Heart right ventricle (tissue), 16 donors: ENCODE data around the gene ETV1. TPM values are rescaled to one million over a fixed set of nuclear protein-coding genes. Genes with fewer than 3 reads are reported as not detected.

Experiments used
- ATAC-seq, 8 donors: fragments of 200-7000 bp; cut with Tn5 transposase; one replicate each; pipeline ENCODE4 v1.9.1; 2020; ENCODE audit warnings: mild to moderate bottlenecking in 8 of 8, moderate library complexity in 8 of 8, moderate number of reproducible peaks in 1 of 8
- DNase-seq, 2 donors: peaks; one replicate each; pipeline ENCODE4 v3.0.0-alpha.2; 2020
- H3K27ac ChIP-seq, 10 donors: fragments of 200-600 bp; sonication (generic) in 2 of 10; one replicate each; pipeline versions ENCODE4 v1.5.0 to v1.8.0; 2020 to 2022; ENCODE audit warnings: mild to moderate bottlenecking in 3 of 10
- H3K27me3 ChIP-seq, 7 donors: fragments of 200-600 bp; one replicate each; pipeline ENCODE4 v1.8.0; 2021 to 2022; ENCODE audit warnings: mild to moderate bottlenecking in 2 of 7
- H3K36me3 ChIP-seq, 9 donors: fragments of 200-600 bp; sonication (generic) in 1 of 9; one replicate each; pipeline versions ENCODE4 v1.5.0 to v1.8.0; 2020 to 2022; ENCODE audit warnings: mild to moderate bottlenecking in 2 of 9
- H3K4me1 ChIP-seq, 9 donors: fragments of 200-600 bp; sonication (generic) in 1 of 9; one replicate each; pipeline versions ENCODE4 v1.5.0 to v1.8.0; 2020 to 2022; ENCODE audit warnings: mild to moderate bottlenecking in 4 of 9
- H3K4me3 ChIP-seq, 10 donors: fragments of 200-600 bp; sonication (generic) in 2 of 10; one replicate each; pipeline versions ENCODE4 v1.5.0 to v1.8.0; 2020 to 2022; ENCODE audit warnings: mild to moderate bottlenecking in 7 of 10, moderate library complexity in 2 of 10
- H3K9me3 ChIP-seq, 11 donors: fragments of 200-600 bp in 10 of 11; sonication (generic) in 2 of 11; one replicate each; pipeline versions ENCODE4 v1.5.0 to v1.8.0; 2013 to 2022; ENCODE audit warnings: mild to moderate bottlenecking in 2 of 11, control low read depth in 1 of 11, moderate library complexity in 1 of 11
- CTCF ChIP-seq, 9 donors: fragments of 200-600 bp; sonication (generic) in 2 of 9; IDR thresholded peaks; one replicate each; pipeline versions ENCODE4 v1.5.0 to v1.8.0; 2021 to 2022; ENCODE audit warnings: antibody characterized with exemption in 9 of 9, mild to moderate bottlenecking in 5 of 9, moderate library complexity in 1 of 9
- WGBS, 2 donors: extraction: QIAGEN DNeasy Blood & Tissue Kit; methylation state at CpG; one replicate each; pipeline ENCODE4 v1.1.7; 2013; ENCODE audit warnings: inconsistent platforms in 1 of 2; 5-methylcytosine and 5-hydroxymethylcytosine counted together
- intact Hi-C, 10 donors: fragments of 100-400 bp; cut with DNase I; formaldehyde crosslinking; loops; one replicate each; pipeline versions ENCODE4 v1.11.1 to v1.14.2; 2022
- polyA plus RNA-seq, 2 donors: library from polyadenylated mRNA; stranded (reverse); fragments of 200-250 nt; gene quantifications; one replicate each; pipeline ENCODE4 v1.2.3, GENCODE V29; 2013
- total RNA-seq, 10 donors: library from RNA; stranded (reverse); fragmentation: NEBNext Ultra II Directional in 3 of 10; extraction: Animal tissue kit (Norgen Biotek cat#: 25700) in 3 of 10; gene quantifications; one replicate each; pipeline versions ENCODE4 v1.2.1 to v1.2.4, GENCODE V29; 2021 to 2023
- donor health status: Arrhythmogenic right ventricular cardiomyopathy.
- donor health status: ischemic (EF 13 %, LVEDD 7.1; RV severe dilation, severe dysfunction).
- donor health status: healthy with polysubstance abuse.
- donor health status: DM: no; HTN: yes; CAD: no.
- donor health status: DM: no; HTN: no; CAD: no.
- donor health status: ischemic (EF 25% LVEDD 6.9; RV normal size, moderate dysfunction).
- donor health status: ischemic (EF 25% LVEDD 5.7; RV mildly dilated, moderate dysfunction).
- donor health status: healthy.
- donor health status: DM: yes; HTN: yes; CAD: no.
- donor health status: Ischemic cardiomyopathy.
- donor health status: ischemic (EF 35%, LVEDD 5.7; RV mildly dilated, moderate dysfunction).
- donor health status: nonischemic (EF 11% LVEDD 7.7; RV severe dilation, severe dysfunction).
- donor health status: DM: yes; HTN: yes; CAD: no.
- donor health status: PGD.
- donor health status: ischemic (EF 29% LVEDD 5.4; RV normal size, mild dysfunction).
- donor health status: nonischemic (EF 23%, LVEDD 6.1; RV moderate dilation, normal function).

The ETV1 gene
- total and polyA plus RNA-seq, 12 donors = 9.5 to 118 (median 55.1) TPM

DNA sequence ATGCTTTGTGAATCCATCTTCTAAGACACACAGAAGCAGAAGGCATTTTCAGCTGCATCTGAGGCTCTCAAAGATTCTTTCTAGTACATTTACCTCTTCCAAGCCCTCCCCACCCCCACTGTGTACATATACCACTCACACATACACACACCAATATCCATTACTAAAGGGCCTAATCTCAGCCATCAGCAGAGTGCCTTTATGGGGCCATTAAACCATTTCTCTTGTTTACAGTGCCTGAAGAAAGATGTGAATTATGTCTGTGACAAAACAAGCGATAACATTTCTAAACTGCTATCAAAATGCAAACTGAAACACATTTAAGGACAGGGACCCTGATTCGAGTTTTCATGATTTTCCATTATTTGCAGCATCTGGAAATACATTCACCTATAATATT, 40.0 kb downstream of the ETV1 start:
- WGBS, 2 donors = 89 to 91% methylated on average over 2 of the region's 2 CpGs
- H3K27ac ChIP-seq = no peak overlapping the region
- TF ChIP-seq CTCF (IDR thresholded peaks at IDR 0.05) = no peak
- DNase-seq (no peak), ATAC-seq (no peak)
- H3K9me3 ChIP-seq = no peaks in the 10 kb centered on the region
- H3K4me1 ChIP-seq = peaks cover 0 to 20% (median 0%) of the 10 kb centered on the region in 9 donors
- no peak overlapping the region for H3K4me3 ChIP-seq
- H3K36me3 ChIP-seq = peaks cover 0 to 7% (median 0%) of the 10 kb centered on the region in 9 donors
- intact Hi-C loops = no loop called here
- no peaks in the 10 kb centered on the region for H3K27me3 ChIP-seq

DNA sequence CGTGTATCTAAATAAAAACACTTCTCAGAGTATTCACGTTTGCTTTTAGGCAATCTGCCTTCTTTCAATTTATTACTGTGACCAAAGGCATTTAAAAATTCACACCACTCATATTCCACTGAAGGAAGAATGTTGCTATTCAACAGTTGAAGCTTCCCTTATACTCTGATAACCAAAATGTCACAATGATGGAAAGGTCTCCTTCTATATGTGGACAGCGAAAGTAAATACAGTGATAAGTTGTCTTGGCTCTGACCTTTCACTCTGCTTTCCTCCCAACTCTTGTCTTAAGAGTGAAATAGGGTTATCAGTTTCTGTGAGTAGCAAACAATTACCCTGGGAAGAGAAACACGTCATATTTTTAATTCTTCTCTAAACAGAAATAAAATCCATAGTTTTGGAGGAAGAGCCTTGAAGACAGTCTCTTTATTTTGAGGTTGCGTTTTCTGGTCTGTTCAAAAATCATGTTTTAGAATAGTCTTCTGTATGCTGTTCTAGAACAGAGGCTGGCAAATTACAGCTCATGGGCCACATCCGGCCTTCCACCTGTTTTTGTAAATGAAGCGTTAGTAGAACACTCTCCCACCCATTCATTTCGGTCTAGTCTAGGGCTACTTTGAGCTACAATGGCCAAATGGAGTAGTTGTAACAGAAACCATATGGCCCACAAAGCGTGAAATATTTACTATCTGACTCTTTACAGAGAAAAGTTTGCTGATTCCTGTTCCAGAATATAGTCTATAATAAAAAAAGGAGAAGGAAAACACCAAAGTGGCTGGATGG, 41.3 kb downstream of the ETV1 start:
- Histone ChIP-seq H3K4me3 (no peak overlapping the region), H3K9me3 (no peaks in the 10 kb centered on the region), H3K4me1 (peaks cover 0 to 11% (median 0%) of the 10 kb centered on the region in 9 donors), H3K27ac (no peak overlapping the region), H3K36me3 (peaks cover 0 to 7% (median 0%) of the 10 kb centered on the region in 9 donors), H3K27me3 (no peaks in the 10 kb centered on the region)
- no peak for ATAC-seq
- intact Hi-C loops = no loop called here
- no peak for DNase-seq
- no peak for TF ChIP-seq CTCF (IDR thresholded peaks at IDR 0.05)
- WGBS, 2 donors = 65 to 68% methylated on average over 9 of the region's 9 CpGs

DNA sequence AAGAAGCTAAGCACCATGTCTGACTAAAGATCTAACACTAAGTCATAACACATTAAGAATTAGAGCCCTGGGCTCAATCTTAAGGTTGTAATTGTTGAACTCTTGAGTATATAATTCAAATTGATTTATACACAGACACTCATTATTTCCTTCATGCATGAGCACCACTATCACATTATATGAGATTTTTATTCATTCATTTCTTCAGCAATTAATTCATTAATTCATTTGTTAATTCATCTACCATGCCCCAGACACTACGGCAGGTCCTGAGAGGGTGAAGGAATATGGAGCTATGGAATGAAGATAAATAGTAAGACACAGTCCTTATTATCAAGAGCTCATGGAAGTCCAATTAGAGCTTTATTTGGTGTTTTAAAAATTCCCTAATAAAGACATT, 41.9 kb downstream of the ETV1 start:
- intact Hi-C loops = no loop called here
- no peak for DNase-seq
- TF ChIP-seq CTCF (IDR thresholded peaks at IDR 0.05) = no peak
- WGBS, 2 donors = 98 to 100% methylated on average over 1 of the region's 1 CpG
- peaks cover 0 to 7% (median 0%) of the 10 kb centered on the region in 9 donors for H3K36me3 ChIP-seq
- ATAC-seq = no peak
- peaks cover 0 to 8% (median 0%) of the 10 kb centered on the region in 9 donors for H3K4me1 ChIP-seq
- no peak overlapping the region for H3K27ac ChIP-seq
- no peak overlapping the region for H3K4me3 ChIP-seq
- H3K9me3 ChIP-seq = no peaks in the 10 kb centered on the region
- no peaks in the 10 kb centered on the region for H3K27me3 ChIP-seq

DNA sequence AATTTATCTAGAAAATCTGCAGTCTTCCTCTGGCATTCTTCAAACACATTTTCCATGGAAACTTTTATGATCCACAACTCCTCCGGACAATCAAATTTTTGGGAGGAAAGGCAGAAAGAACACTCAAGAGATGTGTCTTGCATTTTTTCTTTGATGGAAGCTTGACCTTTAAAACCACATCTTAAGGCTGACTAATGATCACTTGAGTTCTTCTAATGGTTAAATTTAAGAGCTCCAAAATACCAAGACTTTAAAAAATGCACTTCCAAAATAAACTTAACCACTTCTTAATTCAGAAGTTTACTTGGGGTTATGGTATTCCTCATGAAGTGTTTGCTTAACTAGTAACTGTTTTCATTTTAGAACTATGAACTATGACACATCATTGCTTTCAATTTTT, 43.3 kb downstream of the ETV1 start:
- H3K4me3 ChIP-seq = no peak overlapping the region

More for the DNA sequence above, 43.3 kb downstream of the ETV1 start:
- no peaks in the 10 kb centered on the region for H3K9me3 ChIP-seq
- WGBS, 2 donors = 77 to 83% methylated on average over 1 of the region's 1 CpG
- H3K27me3 ChIP-seq = no peaks in the 10 kb centered on the region
- ATAC-seq (no peak), DNase-seq (no peak)
- H3K4me1 ChIP-seq = peaks cover 0 to 8% (median 0%) of the 10 kb centered on the region in 9 donors
- H3K36me3 ChIP-seq = peaks cover 0 to 10% (median 0%) of the 10 kb centered on the region in 9 donors
- TF ChIP-seq CTCF (IDR thresholded peaks at IDR 0.05) = no peak
- no peak overlapping the region for H3K27ac ChIP-seq
- intact Hi-C loops = no loop called here
